ENCODE data around the gene KCTD2. TPM values are rescaled to one million over a fixed set of nuclear protein-coding genes. Genes with fewer than 3 reads are reported as not detected.
A peak's percentile ranks its signal among the peaks of the same experiment; 100 is the strongest.

KCTD2 gene
- total RNA-seq, 4 donors from 2014 or later = 20.3 to 37.7 (median 29.9) TPM

DNA sequence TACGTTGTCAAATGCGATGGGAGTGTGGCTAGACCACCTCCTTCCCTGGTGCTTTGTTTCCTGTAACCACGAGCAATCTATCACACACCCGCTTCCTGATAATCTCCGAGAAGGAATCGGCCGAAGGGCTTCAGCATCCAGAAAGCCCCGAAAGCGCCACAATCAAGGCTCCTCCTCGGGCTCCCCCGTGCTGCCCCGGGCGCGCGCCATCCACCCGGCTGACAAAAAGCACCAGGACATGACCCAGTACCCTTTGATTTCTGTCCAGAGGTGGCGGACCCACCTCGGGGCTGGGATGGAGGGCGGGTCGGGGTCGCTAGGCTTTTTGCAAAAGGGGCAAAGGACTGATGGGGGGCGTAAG is 62.0 kb downstream of the KCTD2 start:
- Histone ChIP-seq H3K27ac (replicated peaks in 1 of 4) (peak overlapping the region in 1 of 4 donors; percentile 76), H3K27me3 (no peaks in the 10 kb centered on the region), H3K36me3 (no peaks in the 10 kb centered on the region), H3K9me3 (no peaks in the 10 kb centered on the region), H3K4me3 (peak overlapping the region; percentile 74 to 93 (median 83)), H3K4me1 (peaks cover 23 to 42% (median 31%) of the 10 kb centered on the region in 4 donors)
- TF ChIP-seq, protein P1, sequence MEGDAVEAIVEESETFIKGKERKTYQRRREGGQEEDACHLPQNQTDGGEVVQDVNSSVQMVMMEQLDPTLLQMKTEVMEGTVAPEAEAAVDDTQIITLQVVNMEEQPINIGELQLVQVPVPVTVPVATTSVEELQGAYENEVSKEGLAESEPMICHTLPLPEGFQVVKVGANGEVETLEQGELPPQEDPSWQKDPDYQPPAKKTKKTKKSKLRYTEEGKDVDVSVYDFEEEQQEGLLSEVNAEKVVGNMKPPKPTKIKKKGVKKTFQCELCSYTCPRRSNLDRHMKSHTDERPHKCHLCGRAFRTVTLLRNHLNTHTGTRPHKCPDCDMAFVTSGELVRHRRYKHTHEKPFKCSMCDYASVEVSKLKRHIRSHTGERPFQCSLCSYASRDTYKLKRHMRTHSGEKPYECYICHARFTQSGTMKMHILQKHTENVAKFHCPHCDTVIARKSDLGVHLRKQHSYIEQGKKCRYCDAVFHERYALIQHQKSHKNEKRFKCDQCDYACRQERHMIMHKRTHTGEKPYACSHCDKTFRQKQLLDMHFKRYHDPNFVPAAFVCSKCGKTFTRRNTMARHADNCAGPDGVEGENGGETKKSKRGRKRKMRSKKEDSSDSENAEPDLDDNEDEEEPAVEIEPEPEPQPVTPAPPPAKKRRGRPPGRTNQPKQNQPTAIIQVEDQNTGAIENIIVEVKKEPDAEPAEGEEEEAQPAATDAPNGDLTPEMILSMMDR (IDR thresholded peaks at IDR 0.05) = no peak
- no peak for TF ChIP-seq EP300 (IDR thresholded peaks at IDR 0.05)
- TF ChIP-seq POLR2A (IDR thresholded peaks at IDR 0.05; ENCODE audit: low read depth) = no peak
- TF ChIP-seq POLR2AphosphoS5 (IDR thresholded peaks at IDR 0.05) = no peak
- no peak for DNase-seq (ENCODE audit: extremely low spot score)
- WGBS = 13% methylated on average over 21 of the region's 22 CpGs
- intact Hi-C loops (cut with DNase I) = loop anchor here (10.0 kb wide), 1 partner anchor 134 kb away; the partner anchor contains the start of gene HID1

DNA sequence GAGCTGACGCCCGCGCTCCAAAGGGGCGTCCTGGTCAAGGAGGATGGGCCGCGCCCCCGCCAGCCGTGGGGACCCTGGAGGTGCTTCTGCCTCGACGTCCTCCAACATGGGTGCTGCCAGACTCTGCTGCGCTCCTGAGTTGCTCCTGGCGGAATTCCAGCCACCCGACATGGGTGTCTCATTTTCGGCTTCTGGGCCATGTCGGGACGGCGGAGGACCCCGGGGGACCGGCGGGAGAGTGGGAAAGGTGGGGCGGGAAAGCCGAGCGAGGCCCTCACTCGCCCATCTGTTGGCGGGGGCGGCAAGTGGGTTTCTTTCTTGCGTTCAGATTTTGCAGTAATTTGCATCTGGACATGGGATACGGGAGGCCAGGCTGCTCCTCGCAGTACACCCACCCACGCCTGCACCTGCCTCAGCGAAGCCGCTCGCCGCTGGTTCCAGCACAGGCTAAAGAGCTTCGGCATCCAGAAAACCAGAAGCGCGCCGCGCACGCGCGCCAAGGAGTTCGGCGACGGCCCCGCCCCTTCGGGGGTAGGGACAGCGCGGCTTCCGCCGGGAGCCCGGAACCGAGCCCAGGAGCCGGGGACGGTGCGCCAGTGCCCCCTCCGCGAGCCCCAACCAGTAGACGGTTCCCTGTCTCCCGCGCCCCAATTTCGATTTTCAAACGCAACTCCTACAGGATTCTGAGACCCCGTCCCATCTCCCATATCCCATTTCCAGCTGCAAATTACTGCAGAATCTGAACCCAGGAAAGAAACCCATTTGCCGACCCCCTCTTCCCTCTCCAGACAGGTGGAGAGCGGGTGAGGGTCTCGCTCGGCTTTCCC is 62.6 kb downstream of the KCTD2 start, which contains the start of gene ARMC7:
TSS of gene ARMC7 (plus strand) at position 563 of the 827 bp plus-strand sequence. CDS start 320 bp downstream, outside the sequence.
- H3K27me3 ChIP-seq = no peaks in the 10 kb centered on the region
- intact Hi-C loops (cut with DNase I) = loop anchor here (10.0 kb wide), 1 partner anchor 135 kb away; the partner anchor contains the start of gene HID1

DNA sequence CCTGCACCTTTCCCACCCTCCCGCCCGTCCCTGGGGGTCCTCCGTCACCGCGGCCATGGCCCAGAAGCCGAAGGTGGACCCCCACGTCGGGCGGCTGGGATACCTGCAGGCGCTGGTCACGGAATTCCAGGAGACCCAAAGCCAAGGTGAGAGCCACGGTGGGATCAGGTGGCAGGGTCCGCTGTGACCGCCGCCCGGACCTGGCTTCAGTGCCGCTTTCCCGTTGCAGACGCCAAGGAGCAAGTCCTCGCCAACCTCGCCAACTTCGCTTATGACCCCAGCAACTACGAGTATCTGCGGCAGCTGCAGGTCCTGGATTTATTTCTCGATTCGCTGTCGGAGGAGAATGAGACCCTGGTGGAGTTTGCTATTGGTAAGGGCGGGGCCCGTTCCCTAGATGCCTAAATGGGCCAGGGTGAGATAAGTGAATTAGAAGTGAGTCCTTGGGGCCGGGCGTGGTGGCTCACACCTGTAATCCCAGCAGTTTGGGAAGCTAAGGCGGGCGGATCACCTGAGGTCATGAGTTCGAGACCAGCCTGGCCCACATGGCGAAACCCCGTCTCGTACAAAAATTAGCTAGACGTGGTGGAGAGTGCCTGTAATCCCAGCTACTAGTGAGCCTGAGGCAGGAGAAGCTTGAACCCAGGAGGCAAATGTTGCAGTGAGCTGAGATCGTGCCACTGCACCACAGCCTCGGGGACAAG is 63.4 kb downstream of the KCTD2 start:
- TF ChIP-seq POLR2A (IDR thresholded peaks at IDR 0.05; ENCODE audit: low read depth) (no peak), EP300 (IDR thresholded peaks at IDR 0.05) (no peak), POLR2AphosphoS5 (IDR thresholded peaks at IDR 0.05) (no peak)
- TF ChIP-seq, protein P1 (IDR thresholded peaks at IDR 0.05) = no peak
- H3K9me3 ChIP-seq = no peaks in the 10 kb centered on the region
- peak overlapping the region; percentile 74 to 93 (median 83) for H3K4me3 ChIP-seq
- no peaks in the 10 kb centered on the region for H3K27me3 ChIP-seq
- 38% methylated on average over 23 of the region's 40 CpGs for WGBS
- H3K36me3 ChIP-seq = no peaks in the 10 kb centered on the region
- peak overlapping the region; percentile 67 to 81 (median 74) for H3K27ac ChIP-seq (replicated peaks in 1 of 4)
- intact Hi-C loops (cut with DNase I) = no loop called here
- no peak for DNase-seq (ENCODE audit: extremely low spot score)
- H3K4me1 ChIP-seq = peaks cover 32 to 55% (median 44%) of the 10 kb centered on the region in 4 donors

More for the DNA sequence above, 62.6 kb downstream of the KCTD2 start, which contains the start of gene ARMC7:
- Histone ChIP-seq H3K36me3 (no peaks in the 10 kb centered on the region), H3K4me3 (peak within 1 kb of the TSS; percentile 74 to 93 (median 83)), H3K9me3 (no peaks in the 10 kb centered on the region), H3K4me1 (peaks cover 27 to 47% (median 36%) of the 10 kb centered on the region in 4 donors), H3K27ac (replicated peaks in 1 of 4) (peak within 1 kb of the TSS; percentile 67 to 81 (median 74))
- 0% methylated on average over 41 of the region's 68 CpGs for WGBS
- TF ChIP-seq POLR2AphosphoS5 (IDR thresholded peaks at IDR 0.05) = peak; percentile 86
- TF ChIP-seq EP300 (IDR thresholded peaks at IDR 0.05) = no peak
- TF ChIP-seq, protein P1 (IDR thresholded peaks at IDR 0.05) = peak in 1 of 3 experiments; percentile 30
- peak; percentile 66 for TF ChIP-seq POLR2A (IDR thresholded peaks at IDR 0.05; ENCODE audit: low read depth)
- DNase-seq (ENCODE audit: extremely low spot score) = peak; percentile 95

DNA sequence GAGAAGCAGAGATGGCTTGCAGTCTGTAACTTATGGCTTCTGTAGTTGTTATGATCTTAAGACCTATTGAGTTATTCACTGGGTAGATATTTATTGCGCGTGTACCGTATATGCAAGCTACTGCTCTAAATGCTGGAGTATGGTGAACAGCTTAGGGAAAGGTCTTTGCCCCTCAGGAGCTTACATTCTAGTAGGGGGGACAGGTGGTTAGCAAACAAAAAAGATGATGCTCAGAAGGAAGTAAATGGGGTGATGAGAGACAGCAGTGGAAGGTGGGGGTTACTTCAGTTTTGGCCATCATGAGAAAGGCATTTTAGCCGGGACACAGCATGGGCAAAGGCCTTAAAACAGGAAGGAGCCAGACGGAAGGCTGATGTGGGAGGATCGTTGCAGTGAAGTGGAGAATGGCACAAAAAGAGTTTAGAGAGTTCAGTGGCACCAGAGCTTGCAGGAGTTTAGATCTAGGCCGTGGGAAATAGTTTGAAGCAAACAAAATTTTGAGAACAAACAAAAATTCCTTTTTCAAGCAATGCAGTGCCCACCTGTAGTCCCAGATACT is 64.8 kb downstream of the KCTD2 start:
- 79% methylated on average over 7 of the region's 7 CpGs for WGBS
- H3K4me3 ChIP-seq = no peak overlapping the region
- H3K27me3 ChIP-seq = no peaks in the 10 kb centered on the region
- no peak overlapping the region for H3K27ac ChIP-seq (replicated peaks in 1 of 4)
- H3K4me1 ChIP-seq = peaks cover 32 to 62% (median 50%) of the 10 kb centered on the region in 4 donors
- H3K36me3 ChIP-seq = peaks cover 0 to 6% (median 4%) of the 10 kb centered on the region in 4 donors
- no peak for TF ChIP-seq POLR2AphosphoS5 (IDR thresholded peaks at IDR 0.05)
- TF ChIP-seq EP300 (IDR thresholded peaks at IDR 0.05) = no peak
- TF ChIP-seq, protein P1 (IDR thresholded peaks at IDR 0.05) = no peak
- TF ChIP-seq POLR2A (IDR thresholded peaks at IDR 0.05; ENCODE audit: low read depth) = no peak
- DNase-seq (ENCODE audit: extremely low spot score) = no peak
- H3K9me3 ChIP-seq = no peaks in the 10 kb centered on the region
- intact Hi-C loops (cut with DNase I) = no loop called here

All from esophagus muscularis mucosa (tissue), 4 donors.